ENCODE results near the gene PIK3C2A.

PIK3C2A gene

GRCh38 chr11:17159441-17159840 is 48.3 kb downstream of the PIK3C2A start:
- DNase-seq (ENCODE audit: extremely low read depth, low read depth): no peak
- no peak for TF ChIP-seq CTCF (IDR thresholded peaks at IDR 0.05; ENCODE audit: low read depth, low read length)
